Skeletal muscle satellite cell (primary cell): ENCODE data around the gene CHST8.

ENCODE experiments used
- H3K27me3 ChIP-seq: 2 replicates; pipeline ENCODE4 v1.7.0; 2013; ENCODE audit warnings: low read length; ENCODE audit not compliant: control insufficient read depth, insufficient read depth
- H3K36me3 ChIP-seq: 2 replicates; pipeline ENCODE4 v1.7.0; 2013; ENCODE audit warnings: mild to moderate bottlenecking, control low read depth, low read length; ENCODE audit not compliant: insufficient read depth
- H3K4me1 ChIP-seq: 2 replicates; pipeline ENCODE4 v1.7.0; 2013; ENCODE audit warnings: low read length; ENCODE audit not compliant: control insufficient read depth, insufficient read depth
- H3K4me2 ChIP-seq: 2 replicates; pipeline ENCODE4 v1.7.0; 2013; ENCODE audit warnings: mild to moderate bottlenecking, low read length
- H3K4me3 ChIP-seq: 2 replicates; pipeline ENCODE4 v1.7.0; 2013; ENCODE audit warnings: low read length
- H3K9ac ChIP-seq: 2 replicates; pipeline ENCODE4 v1.7.0; 2013; ENCODE audit warnings: mild to moderate bottlenecking, low read depth, low read length, moderate library complexity
- H3K9me3 ChIP-seq: replicated peaks from 2 replicates; pipeline ENCODE4 v1.7.0; 2013; ENCODE audit warnings: mild to moderate bottlenecking, control low read depth, low read length

The CHST8 gene

DNA sequence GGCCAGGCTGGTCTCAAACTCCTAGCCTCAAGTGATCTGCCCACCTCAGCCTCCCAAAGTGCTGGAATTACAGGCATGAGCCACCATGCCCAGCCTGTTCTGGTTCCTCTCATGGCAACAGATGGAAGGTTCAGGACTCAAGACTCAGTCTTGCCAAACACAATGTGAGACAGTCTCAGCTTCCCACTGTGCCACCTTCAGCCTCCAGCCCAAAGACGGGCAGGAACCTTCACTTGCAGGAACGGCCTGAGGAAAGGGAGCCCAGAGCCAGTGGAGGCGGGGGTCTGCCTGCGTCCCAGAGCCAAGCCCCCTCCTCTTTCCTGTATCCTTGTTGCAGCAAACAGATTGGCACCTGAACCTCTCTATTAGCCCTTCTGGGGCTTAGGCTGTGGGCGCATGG is 2.9 kb upstream of the CHST8 start:
- Histone ChIP-seq H3K4me3 (no peak overlapping the region), H3K36me3 (no peaks in the 10 kb centered on the region), H3K9ac (no peak overlapping the region), H3K27me3 (peaks cover 42% of the 10 kb centered on the region), H3K4me1 (no peaks in the 10 kb centered on the region), H3K9me3 (no peaks in the 10 kb centered on the region), H3K4me2 (no peak overlapping the region)

DNA sequence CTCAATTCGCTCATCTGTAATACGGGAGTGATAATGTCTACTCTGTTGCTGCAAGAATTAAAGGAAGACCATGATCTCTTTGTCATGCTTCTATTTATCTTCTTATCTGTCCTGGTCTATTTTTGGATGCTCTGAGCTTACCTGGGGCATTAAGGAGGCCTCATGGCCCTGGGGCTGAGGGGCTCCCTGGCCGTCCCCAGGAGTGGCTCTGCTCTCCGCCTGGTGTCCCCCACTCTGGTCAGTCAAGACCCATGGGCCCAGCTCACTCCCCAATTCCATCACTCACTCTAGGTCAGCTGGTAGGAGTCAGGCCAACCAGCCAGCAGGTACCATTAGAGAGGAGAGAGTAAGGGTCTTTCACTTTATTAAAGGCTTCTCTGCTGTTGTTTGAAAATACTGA is 1.1 kb upstream of the CHST8 start:
- no peaks in the 10 kb centered on the region for H3K36me3 ChIP-seq
- no peaks in the 10 kb centered on the region for H3K9me3 ChIP-seq
- peaks cover 52% of the 10 kb centered on the region for H3K27me3 ChIP-seq
- no peak overlapping the region for H3K9ac ChIP-seq
- no peaks in the 10 kb centered on the region for H3K4me1 ChIP-seq
- no peak overlapping the region for H3K4me2 ChIP-seq
- H3K4me3 ChIP-seq, result no peak overlapping the region

DNA sequence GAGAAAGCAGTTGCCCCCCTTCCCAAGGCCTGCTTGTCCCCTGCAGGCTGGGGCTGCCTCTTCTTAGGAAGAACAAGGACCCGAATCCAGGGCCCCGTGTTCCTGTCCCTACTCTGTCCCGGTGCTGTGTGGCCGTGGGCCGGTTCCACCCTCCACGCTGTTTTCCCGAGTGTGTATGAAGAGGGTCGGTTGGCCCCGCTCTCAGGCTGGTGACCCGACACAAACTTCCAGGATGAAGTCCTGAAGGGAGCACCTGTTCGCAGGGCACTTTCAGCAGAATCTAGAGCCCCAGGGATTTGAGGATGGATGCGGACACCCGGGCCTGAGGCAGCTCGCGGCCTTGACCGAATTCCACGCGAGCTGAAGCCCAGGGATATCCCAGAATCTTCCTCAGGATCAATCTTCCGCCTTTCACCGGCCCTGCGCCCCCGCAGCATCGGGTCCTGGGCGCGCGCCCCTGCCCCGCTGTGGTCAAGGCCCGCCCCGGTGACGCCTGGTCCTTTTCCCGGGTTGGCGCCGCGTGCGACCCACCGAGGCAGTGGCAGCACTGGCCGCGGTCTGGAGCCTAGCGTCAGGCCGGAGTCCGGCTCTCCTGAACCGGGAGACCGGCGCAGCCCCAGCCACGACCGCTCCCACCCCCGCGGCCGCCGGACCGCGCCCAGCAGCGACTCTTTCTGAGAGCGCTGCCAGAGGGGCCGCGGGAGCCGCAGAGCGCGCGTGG is 528 bp upstream of the CHST8 start:
- H3K9ac ChIP-seq, result no peak overlapping the region
- H3K4me3 ChIP-seq, result peak overlapping the region; percentile 42
- H3K9me3 ChIP-seq, result no peaks in the 10 kb centered on the region
- H3K4me1 ChIP-seq, result no peaks in the 10 kb centered on the region
- H3K36me3 ChIP-seq, result no peaks in the 10 kb centered on the region
- peak overlapping the region; percentile 71 for H3K4me2 ChIP-seq
- H3K27me3 ChIP-seq, result peaks cover 54% of the 10 kb centered on the region

GRCh38 chr19:33622505-33622808 is 704 bp downstream of the CHST8 start:
- peak overlapping the region; percentile 71 for H3K4me2 ChIP-seq
- H3K36me3 ChIP-seq, result no peaks in the 10 kb centered on the region
- H3K4me3 ChIP-seq, result peak overlapping the region; percentile 19
- H3K27me3 ChIP-seq, result peaks cover 55% of the 10 kb centered on the region
- H3K9ac ChIP-seq, result no peak overlapping the region
- H3K4me1 ChIP-seq, result no peaks in the 10 kb centered on the region
- no peaks in the 10 kb centered on the region for H3K9me3 ChIP-seq

DNA sequence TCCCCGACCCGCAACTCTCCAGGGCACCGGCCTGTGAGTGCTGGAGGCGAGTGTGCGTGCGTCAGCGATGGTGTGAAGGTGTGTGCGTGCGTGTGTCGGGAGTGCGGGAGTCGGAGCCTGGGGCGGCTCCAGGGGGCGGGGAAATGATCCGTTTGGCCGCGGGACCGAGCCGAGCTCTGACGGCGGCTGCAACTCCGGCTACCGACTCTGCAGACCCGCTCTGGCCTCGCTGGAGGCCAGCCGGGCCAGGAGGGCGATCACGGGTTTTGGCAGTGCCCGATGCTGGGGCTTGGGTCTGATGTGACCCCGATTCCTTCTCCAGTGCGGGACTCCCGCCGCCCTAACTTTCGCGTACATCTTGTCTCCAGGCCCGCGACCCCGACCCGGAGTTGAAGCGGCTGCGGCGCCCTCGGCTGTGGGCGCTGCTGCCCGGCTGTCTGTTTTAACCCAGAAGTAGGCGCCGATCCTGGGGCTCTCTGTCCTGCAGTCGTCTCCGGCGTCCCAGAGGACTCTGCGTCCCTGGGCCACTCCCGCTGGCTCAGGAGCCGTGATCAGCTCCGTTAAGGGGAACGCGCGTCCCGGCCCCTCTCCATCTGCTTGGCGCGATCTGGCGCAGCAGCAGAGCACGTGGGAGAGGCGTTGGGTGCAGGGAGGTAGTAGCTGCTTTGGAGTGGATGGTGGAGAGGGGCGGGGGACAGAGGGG is 1.2 kb downstream of the CHST8 start:
- no peaks in the 10 kb centered on the region for H3K9me3 ChIP-seq
- peaks cover 55% of the 10 kb centered on the region for H3K27me3 ChIP-seq
- no peak overlapping the region for H3K9ac ChIP-seq
- no peak overlapping the region for H3K4me3 ChIP-seq
- no peaks in the 10 kb centered on the region for H3K4me1 ChIP-seq
- peak overlapping the region; percentile 71 for H3K4me2 ChIP-seq
- H3K36me3 ChIP-seq, result no peaks in the 10 kb centered on the region

- Histone ChIP-seq H3K4me3 (no peak overlapping the region), H3K9me3 (no peaks in the 10 kb centered on the region), H3K9ac (no peak overlapping the region), H3K36me3 (no peaks in the 10 kb centered on the region), H3K4me1 (no peaks in the 10 kb centered on the region), H3K27me3 (peaks cover 48% of the 10 kb centered on the region), H3K4me2 (no peak overlapping the region)
Observed at GRCh38 chr19:33624586-33624985, 2.8 kb downstream of the CHST8 start.

DNA sequence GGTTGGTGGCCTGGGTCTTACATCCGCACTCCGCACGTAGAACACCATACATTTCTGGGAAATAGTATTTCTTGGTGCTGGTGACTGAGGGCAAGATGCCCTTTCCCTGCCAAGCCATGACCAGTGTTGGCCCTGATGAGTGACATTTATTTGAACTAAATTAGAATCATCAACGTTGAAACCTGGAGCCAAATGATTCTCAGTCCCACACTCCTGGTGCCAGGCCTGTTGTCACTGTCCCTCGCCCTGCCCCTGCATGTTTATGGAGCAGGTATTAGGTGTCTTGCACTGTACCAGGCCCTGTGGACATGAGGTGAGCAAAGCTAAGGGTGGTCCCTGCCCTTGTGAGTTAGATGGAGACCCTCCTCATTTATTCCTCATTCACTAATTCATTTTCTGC is 5.8 kb downstream of the CHST8 start:
- no peak overlapping the region for H3K9ac ChIP-seq
- H3K9me3 ChIP-seq, result no peaks in the 10 kb centered on the region
- H3K4me3 ChIP-seq, result no peak overlapping the region
- no peaks in the 10 kb centered on the region for H3K36me3 ChIP-seq
- H3K27me3 ChIP-seq, result peaks cover 26% of the 10 kb centered on the region
- no peaks in the 10 kb centered on the region for H3K4me1 ChIP-seq
- H3K4me2 ChIP-seq, result no peak overlapping the region

- no peak overlapping the region for H3K4me2 ChIP-seq
- no peaks in the 10 kb centered on the region for H3K9me3 ChIP-seq
- H3K27me3 ChIP-seq, result peaks cover 20% of the 10 kb centered on the region
- no peak overlapping the region for H3K9ac ChIP-seq
- H3K4me1 ChIP-seq, result no peaks in the 10 kb centered on the region
- H3K4me3 ChIP-seq, result no peak overlapping the region
- no peaks in the 10 kb centered on the region for H3K36me3 ChIP-seq
Observed at GRCh38 chr19:33627962-33628839, 6.4 kb downstream of the CHST8 start.

DNA sequence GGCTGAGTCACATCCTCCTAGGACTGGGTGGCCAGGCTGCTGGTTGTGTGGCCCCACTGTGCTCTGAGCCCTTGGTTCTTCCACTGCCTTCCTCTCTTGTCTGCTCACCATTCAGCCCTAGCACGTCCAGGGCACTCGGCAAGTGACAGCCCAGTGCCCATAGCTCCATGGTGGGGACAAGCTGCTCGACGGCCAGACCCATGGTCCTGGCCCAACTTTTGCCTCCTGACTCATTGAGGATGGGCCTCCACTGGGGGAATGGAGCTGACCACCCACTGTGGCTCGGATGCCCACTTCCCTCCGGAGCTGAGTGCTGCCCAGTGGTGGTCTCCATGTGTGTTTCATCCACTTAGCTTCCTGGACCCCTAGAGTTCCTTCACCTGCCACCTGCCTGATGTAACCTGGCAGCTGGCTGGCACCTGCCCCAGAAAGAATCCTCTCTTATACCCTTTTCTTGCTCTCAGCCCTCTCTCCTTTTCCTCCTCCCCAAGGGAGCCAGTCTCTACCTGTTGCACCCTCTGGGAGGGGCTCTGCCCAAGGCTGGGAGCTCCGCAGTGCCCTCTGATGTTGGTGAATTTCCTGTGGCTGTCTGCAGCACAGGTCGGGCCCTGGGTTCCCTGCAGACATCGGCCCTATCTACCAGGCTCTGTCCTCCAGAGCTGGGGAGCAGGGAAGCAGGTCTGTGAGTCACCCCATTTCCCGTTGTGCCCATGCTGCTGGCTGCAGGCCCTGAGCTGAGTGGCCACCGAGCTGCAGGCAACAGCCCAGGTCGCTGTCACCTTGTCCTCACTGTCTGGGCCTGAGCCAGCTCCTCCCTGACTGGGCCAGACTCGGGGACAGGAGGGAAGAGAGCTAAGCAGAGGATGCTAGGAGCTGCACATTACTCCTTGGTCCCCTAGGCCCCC is 7.4 kb downstream of the CHST8 start:
- H3K36me3 ChIP-seq, result no peaks in the 10 kb centered on the region
- peaks cover 10% of the 10 kb centered on the region for H3K27me3 ChIP-seq
- H3K4me3 ChIP-seq, result no peak overlapping the region
- no peak overlapping the region for H3K4me2 ChIP-seq
- no peak overlapping the region for H3K9ac ChIP-seq
- no peaks in the 10 kb centered on the region for H3K9me3 ChIP-seq
- no peaks in the 10 kb centered on the region for H3K4me1 ChIP-seq

DNA sequence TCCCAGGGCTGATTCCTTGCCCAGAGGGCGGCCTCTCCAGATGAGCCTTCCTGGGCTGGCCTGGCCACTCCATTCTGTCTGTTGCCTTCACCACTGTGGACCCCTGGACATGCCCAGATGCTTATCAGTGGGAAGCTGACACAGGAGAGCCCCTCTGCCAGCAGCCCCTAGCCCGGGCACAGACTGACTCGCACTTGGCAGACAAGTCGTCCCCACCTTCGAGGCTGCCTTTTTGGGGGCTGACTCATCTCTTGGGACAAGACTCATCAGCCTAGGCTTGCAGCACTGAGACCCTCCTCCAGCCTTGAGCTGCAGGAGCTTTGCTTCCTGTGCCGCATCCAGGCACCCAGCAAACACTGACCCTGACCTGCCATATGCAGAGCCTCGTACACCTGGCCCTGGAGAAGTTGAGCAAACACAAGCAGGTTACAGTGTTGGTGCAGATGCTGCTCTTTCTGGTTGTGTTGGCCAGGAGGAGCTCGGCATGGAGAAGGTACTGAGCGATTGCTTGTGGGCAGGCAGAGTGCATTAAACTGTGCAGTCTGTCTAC is 8.1 kb downstream of the CHST8 start:
- Histone ChIP-seq H3K4me1 (no peaks in the 10 kb centered on the region), H3K9me3 (no peaks in the 10 kb centered on the region), H3K36me3 (no peaks in the 10 kb centered on the region), H3K9ac (no peak overlapping the region), H3K4me3 (no peak overlapping the region), H3K4me2 (no peak overlapping the region), H3K27me3 (peaks cover 3% of the 10 kb centered on the region)
